ENCODE measurements around the gene ERCC4.

DNA sequence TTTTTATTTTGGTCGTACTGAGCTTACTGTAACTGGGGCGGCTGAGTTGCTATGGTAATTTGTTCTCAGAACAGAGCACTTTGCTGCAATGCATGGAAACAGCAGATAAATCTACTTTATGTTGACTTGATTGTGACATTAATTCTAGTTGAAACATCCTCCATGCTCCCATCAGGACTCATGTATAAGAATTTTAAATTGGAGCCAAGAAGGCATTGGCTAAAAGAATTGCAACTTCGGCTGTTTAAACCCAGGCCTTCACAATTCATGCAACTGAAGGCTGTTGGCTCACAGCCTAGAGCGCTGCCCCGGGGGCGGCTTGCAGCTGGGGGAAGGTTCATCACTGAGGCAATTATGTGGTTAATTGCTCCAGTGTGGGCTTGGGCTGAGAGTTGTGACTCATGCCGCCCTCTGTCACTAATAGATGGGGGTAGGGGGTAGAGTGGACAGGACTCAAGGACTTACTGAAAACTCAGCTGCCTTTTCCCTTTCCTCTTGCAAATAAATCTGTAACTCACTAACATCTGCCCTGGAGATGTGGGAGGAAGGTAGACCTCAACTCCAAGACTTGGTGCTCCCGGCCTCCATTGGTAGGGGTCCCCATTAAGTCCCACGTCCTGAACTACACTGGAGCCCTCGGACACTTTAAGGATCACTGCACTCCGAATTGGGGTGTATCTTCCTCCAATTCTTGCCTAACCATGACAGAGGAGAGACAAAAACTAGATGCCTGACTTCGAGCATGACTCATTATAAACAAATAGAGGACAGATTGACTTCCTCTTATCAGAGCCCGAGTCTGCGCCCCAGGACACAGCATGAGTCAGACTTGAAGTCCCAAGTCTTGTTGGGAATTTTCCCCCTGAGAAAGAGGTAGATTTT, 37.5 kb downstream of the ERCC4 start:
- TF ChIP-seq POLR2A (IDR thresholded peaks at IDR 0.05): no peak
- TF ChIP-seq, protein P1, sequence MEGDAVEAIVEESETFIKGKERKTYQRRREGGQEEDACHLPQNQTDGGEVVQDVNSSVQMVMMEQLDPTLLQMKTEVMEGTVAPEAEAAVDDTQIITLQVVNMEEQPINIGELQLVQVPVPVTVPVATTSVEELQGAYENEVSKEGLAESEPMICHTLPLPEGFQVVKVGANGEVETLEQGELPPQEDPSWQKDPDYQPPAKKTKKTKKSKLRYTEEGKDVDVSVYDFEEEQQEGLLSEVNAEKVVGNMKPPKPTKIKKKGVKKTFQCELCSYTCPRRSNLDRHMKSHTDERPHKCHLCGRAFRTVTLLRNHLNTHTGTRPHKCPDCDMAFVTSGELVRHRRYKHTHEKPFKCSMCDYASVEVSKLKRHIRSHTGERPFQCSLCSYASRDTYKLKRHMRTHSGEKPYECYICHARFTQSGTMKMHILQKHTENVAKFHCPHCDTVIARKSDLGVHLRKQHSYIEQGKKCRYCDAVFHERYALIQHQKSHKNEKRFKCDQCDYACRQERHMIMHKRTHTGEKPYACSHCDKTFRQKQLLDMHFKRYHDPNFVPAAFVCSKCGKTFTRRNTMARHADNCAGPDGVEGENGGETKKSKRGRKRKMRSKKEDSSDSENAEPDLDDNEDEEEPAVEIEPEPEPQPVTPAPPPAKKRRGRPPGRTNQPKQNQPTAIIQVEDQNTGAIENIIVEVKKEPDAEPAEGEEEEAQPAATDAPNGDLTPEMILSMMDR (IDR thresholded peaks at IDR 0.05): no peak
